Measurements from ENCODE around the gene PFAS.

- TF ChIP-seq FOXP4 (CRISPR knock-in tag; IDR thresholded peaks at IDR 0.05): no peak
- no peak for TF ChIP-seq CTCF (IDR thresholded peaks at IDR 0.05)
- no peak for TF ChIP-seq FOXJ3 (CRISPR knock-in tag; IDR thresholded peaks at IDR 0.05; ENCODE audit: borderline replicate concordance)
- no peak for TF ChIP-seq ATF3 (CRISPR knock-in tag; conservative IDR thresholded peaks at IDR 0.05)
- TF ChIP-seq HMGXB4 (CRISPR knock-in tag; IDR thresholded peaks at IDR 0.05): no peak
- no peak for TF ChIP-seq ATF6 (CRISPR knock-in tag; IDR thresholded peaks at IDR 0.05)
- no peak for TF ChIP-seq TEAD4 (CRISPR knock-in tag; IDR thresholded peaks at IDR 0.05)
- TF ChIP-seq ZNF317 (CRISPR knock-in tag; IDR thresholded peaks at IDR 0.05; ENCODE audit: borderline replicate concordance, low read depth): no peak
- TF ChIP-seq USF2 (CRISPR knock-in tag; IDR thresholded peaks at IDR 0.05): no peak
- no peak for TF ChIP-seq ZNF232 (CRISPR knock-in tag; IDR thresholded peaks at IDR 0.05)
- no peak for TF ChIP-seq MAX (CRISPR knock-in tag; IDR thresholded peaks at IDR 0.05)
- TF ChIP-seq ZNF512 (CRISPR knock-in tag; IDR thresholded peaks at IDR 0.05; ENCODE audit: borderline replicate concordance): no peak
- no peak for TF ChIP-seq ETV6 (CRISPR knock-in tag; IDR thresholded peaks at IDR 0.05)
- no peak for TF ChIP-seq TCF7 (CRISPR knock-in tag; IDR thresholded peaks at IDR 0.05; ENCODE audit: low read depth)
Measured at GRCh38 chr17:8294814-8295316, 45.8 kb downstream of the PFAS start.

Measured in WTC11 (cell line).